PC-9 (cell line): ENCODE results near the gene SRSF2. TPM values are rescaled to one million over a fixed set of nuclear protein-coding genes. Genes with fewer than 3 reads are reported as not detected.

Source experiments
- BruUV-seq: library from RNA; stranded (reverse); fragments of 400-500 nt; replicated peaks from 2 replicates; lab custom pipeline; 2021; lab: Mats Ljungman, UMichigan
- CTCF ChIA-PET: fragments of 300-600 bp; sonication (Branson Sonifier 250); formaldehyde crosslinking; loops from one replicate; lab custom pipeline; 2022; ENCODE audit warnings: antibody characterized with exemption; lab: Charles Lee
- POLR2A ChIA-PET: fragments of 300-600 bp; sonication (Branson Sonifier 250); formaldehyde crosslinking; loops from one replicate; lab custom pipeline; 2022; ENCODE audit warnings: antibody characterized with exemption; ENCODE audit not compliant: unreplicated experiment; lab: Charles Lee
- DNase-seq, 2 experiments: peaks; one replicate each; pipeline versions ENCODE4 v3.0.0 to v3.0.0-alpha.2; 2015 to 2022; ENCODE audit warnings: mixed read lengths in 1 of 2
- H2AFZ ChIP-seq: fragments of 200-600 bp; sonication (generic); 2 replicates; pipeline ENCODE4 v1.8.1; 2017; ENCODE audit warnings: antibody characterized with exemption
- H3F3A ChIP-seq: fragments of 200-600 bp; sonication (generic); 2 replicates; pipeline ENCODE4 v1.8.1; 2017; ENCODE audit warnings: antibody characterized with exemption, mild to moderate bottlenecking, low read depth; ENCODE audit not compliant: insufficient read depth
- H3K27ac ChIP-seq: fragments of 200-600 bp; sonication (generic); 2 replicates; pipeline ENCODE4 v1.6.1; 2016; ENCODE audit warnings: mixed run types
- H3K27me3 ChIP-seq: fragments of 200-600 bp; sonication (generic); 2 replicates; pipeline ENCODE4 v1.6.1; 2016; ENCODE audit warnings: low read depth, mixed run types; ENCODE audit not compliant: insufficient read depth
- H3K36me3 ChIP-seq: fragments of 200-600 bp; sonication (generic); 2 replicates; pipeline ENCODE4 v1.6.1; 2016; ENCODE audit warnings: low read depth, mixed run types
- H3K4me1 ChIP-seq: fragments of 200-600 bp; sonication (generic); replicated peaks from 2 replicates; pipeline ENCODE4 v1.6.1; 2016; ENCODE audit warnings: mixed run types; ENCODE audit not compliant: insufficient read depth
- H3K4me2 ChIP-seq: fragments of 200-600 bp; sonication (generic); 2 replicates; pipeline ENCODE4 v1.6.1; 2017; ENCODE audit warnings: mixed run types
- H3K4me3 ChIP-seq: fragments of 200-600 bp; sonication (generic); 2 replicates; pipeline ENCODE4 v1.6.1; 2016; ENCODE audit warnings: mixed run types
- H3K79me2 ChIP-seq: fragments of 200-600 bp; sonication (generic); 2 replicates; pipeline ENCODE4 v1.6.1; 2017; ENCODE audit warnings: low read depth, mixed run types
- H3K9me2 ChIP-seq: fragments of 200-600 bp; sonication (generic); 2 replicates; pipeline ENCODE4 v1.8.1; 2017; ENCODE audit warnings: mild to moderate bottlenecking; ENCODE audit not compliant: insufficient read depth
- H3K9me3 ChIP-seq: fragments of 200-600 bp; sonication (generic); 2 replicates; pipeline ENCODE4 v1.8.1; 2016; ENCODE audit warnings: low read depth; ENCODE audit not compliant: insufficient read depth
- H4K20me1 ChIP-seq: fragments of 200-600 bp; sonication (generic); 2 replicates; pipeline ENCODE4 v1.8.1; 2017; ENCODE audit not compliant: insufficient read depth
- CTCF ChIP-seq: fragments of 200-600 bp; sonication (generic); conservative IDR thresholded peaks from 2 replicates; pipeline ENCODE4 v1.6.1; 2017; ENCODE audit warnings: mixed run types, antibody characterized with exemption, mild to moderate bottlenecking, moderate library complexity
- EZH2 ChIP-seq: fragments of 200-600 bp; sonication (generic); IDR thresholded peaks from 2 replicates; pipeline ENCODE4 v1.8.0; 2017; ENCODE audit warnings: antibody characterized with exemption, low read depth
- intact Hi-C: fragments of 100-400 bp; cut with micrococcal nuclease; formaldehyde crosslinking; loops from one replicate; pipeline ENCODE4 v1.10.0; 2022; ENCODE audit not compliant: unreplicated experiment
- total RNA-seq: library from RNA; stranded (reverse); gene quantifications from 2 replicates; pipeline ENCODE4 v1.2.3, GENCODE V29; 2021

Gene SRSF2
- total RNA-seq, 1 experiment from 2014 or later: 186 TPM

- TSS peak; percentile 54 for BruUV-seq
- ChIA-PET POLR2A (interaction anchor here (0.5 to 0.6 kb wide), 2 partner anchors 364 to 748 kb away, joined by 3 to 12 read pairs; partner anchors contain the start of gene ACOX1), CTCF (interaction anchor here (0.6 kb wide), 1 partner anchor 560 kb away, joined by 3 read pairs; no protein-coding TSS in a partner anchor)
- H4K20me1 ChIP-seq: peaks cover 8% of the 10 kb centered on the region; the same call in 1 of the 2 replicates
- peak within 1 kb of the TSS; percentile 91 for H2AFZ ChIP-seq
- H3K27ac ChIP-seq: peak within 1 kb of the TSS; percentile 81
- intact Hi-C loops: loop anchor here (5.0 kb wide), 2 partner anchors 169 to 341 kb away; no protein-coding TSS in a partner anchor
- 0 out of 2 replicates have a peak, but pooled peaks cover 6% of the 10 kb centered on the region for H3K36me3 ChIP-seq
- DNase-seq: peak; percentile 79 to 95
- H3K4me2 ChIP-seq: peak within 1 kb of the TSS; percentile 87
- H3K79me2 ChIP-seq: peaks cover 67% of the 10 kb centered on the region
- H3K4me1 ChIP-seq: peaks cover 12% of the 10 kb centered on the region
- H3F3A ChIP-seq: peaks cover 10% of the 10 kb centered on the region; the same call in 1 of the 2 replicates
- no peaks in the 10 kb centered on the region for H3K9me2 ChIP-seq
- no peaks in the 10 kb centered on the region for H3K27me3 ChIP-seq
- no peak for TF ChIP-seq EZH2
- TF ChIP-seq CTCF: no peak
- H3K9me3 ChIP-seq: no peaks in the 10 kb centered on the region
- H3K4me3 ChIP-seq: peak within 1 kb of the TSS; percentile 78
These were observed 10.8 kb downstream of the SRSF2 start, which contains the start of gene JMJD6 for GRCh38 chr17:76726231-76726775. Gene JMJD6, minus strand, starts transcription at chr17:76726606. Its CDS starts 131 bp downstream, at chr17:76726475.

- peak overlapping the region; percentile 91 for H2AFZ ChIP-seq
- intact Hi-C loops: loop anchor here (5.0 kb wide), 2 partner anchors 168 to 342 kb away; no protein-coding TSS in a partner anchor
These were observed 11.4 kb downstream of the SRSF2 start for GRCh38 chr17:76725580-76726230.

More at GRCh38 chr17:76725580-76726230, 11.4 kb downstream of the SRSF2 start:
- Histone ChIP-seq H3K4me1 (peaks cover 12% of the 10 kb centered on the region), H3K9me2 (no peaks in the 10 kb centered on the region), H3K4me2 (peak overlapping the region; percentile 87), H3K27me3 (no peaks in the 10 kb centered on the region), H4K20me1 (peaks cover 8% of the 10 kb centered on the region; the same call in 1 of the 2 replicates), H3K36me3 (0 out of 2 replicates have a peak, but pooled peaks cover 6% of the 10 kb centered on the region), H3K79me2 (peaks cover 64% of the 10 kb centered on the region), H3K9me3 (no peaks in the 10 kb centered on the region), H3K4me3 (peak overlapping the region; percentile 73), H3K27ac (peak overlapping the region; percentile 49), H3F3A (0 out of 2 replicates have a peak, but pooled peaks cover 6% of the 10 kb centered on the region)
- TF ChIP-seq EZH2 (no peak), CTCF (no peak)
- ChIA-PET CTCF (no interaction called here), POLR2A (no interaction called here)
- no TSS peak for BruUV-seq
- peak in 1 of 2 experiments; percentile 40 for DNase-seq
